IMR-90 (cell line): ENCODE data around the gene PPM1L. TPM values are rescaled to one million over a fixed set of nuclear protein-coding genes. Genes with fewer than 3 reads are reported as not detected.

Source experiments
- ATAC-seq: fragments of 200-7000 bp; cut with Tn5 transposase; 2 replicates; pipeline ENCODE4 v1.9.1; 2020; ENCODE audit warnings: low read depth, mild to moderate bottlenecking, moderate library complexity
- BruUV-seq: library from RNA; stranded (reverse); fragments of 400-500 nt; replicated peaks from 2 replicates; lab custom pipeline; 2021; lab: Mats Ljungman, UMichigan
- CTCF ChIA-PET: fragments of 300-600 bp; formaldehyde crosslinking; extraction: SDS; loops from one replicate; lab custom pipeline; 2021; ENCODE audit warnings: antibody characterized with exemption; lab: Yijun Ruan, JAX
- POLR2A ChIA-PET: fragments of 300-600 bp; sonication (Branson Sonifier 250); formaldehyde crosslinking; loops from one replicate; lab custom pipeline; 2022; ENCODE audit warnings: antibody characterized with exemption; ENCODE audit not compliant: unreplicated experiment; lab: Charles Lee
- DNase-seq: peaks from one replicate; pipeline ENCODE4 v3.0.0; 2013
- H2AFZ ChIP-seq: replicated peaks from 2 replicates; pipeline ENCODE3; 2013; ENCODE audit warnings: low read length, mild to moderate bottlenecking; ENCODE audit not compliant: poor library complexity
- H2AK5ac ChIP-seq: 2 replicates; pipeline ENCODE4 v1.6.1; 2013; ENCODE audit warnings: low read depth, low read length, inconsistent platforms
- H2AK9ac ChIP-seq: replicated peaks from 2 replicates; pipeline ENCODE3; 2013; ENCODE audit warnings: mild to moderate bottlenecking, low read depth, low read length, moderate library complexity; ENCODE audit not compliant: poor library complexity
- H2BK120ac ChIP-seq: 2 replicates; pipeline ENCODE4 v1.6.1; 2013; ENCODE audit warnings: low read depth, low read length, inconsistent platforms
- H2BK15ac ChIP-seq: 3 replicates; pipeline ENCODE4 v1.6.1; 2013; ENCODE audit warnings: low read depth, low read length, inconsistent platforms
- H2BK20ac ChIP-seq: 2 replicates; pipeline ENCODE4 v1.6.1; 2013; ENCODE audit warnings: low read depth, mild to moderate bottlenecking, inconsistent platforms, low read length, moderate library complexity
- H2BK5ac ChIP-seq: 2 replicates; pipeline ENCODE4 v1.6.1; 2013; ENCODE audit warnings: mild to moderate bottlenecking, low read depth, low read length, inconsistent platforms; ENCODE audit not compliant: poor library complexity, severe bottlenecking
- H3K14ac ChIP-seq: replicated peaks from 2 replicates; pipeline ENCODE4 v1.6.1; 2013; ENCODE audit warnings: low read depth, low read length, inconsistent platforms
- H3K18ac ChIP-seq: 2 replicates; pipeline ENCODE4 v1.6.1; 2013; ENCODE audit warnings: low read depth, low read length, control low read depth
- H3K23ac ChIP-seq: 2 replicates; pipeline ENCODE4 v1.6.1; 2013; ENCODE audit warnings: low read depth, low read length, inconsistent platforms
- H3K27ac ChIP-seq: 2 replicates; pipeline ENCODE4 v1.5.1; 2013; ENCODE audit warnings: mild to moderate bottlenecking, control low read depth, low read length; ENCODE audit not compliant: insufficient read depth
- H3K27me3 ChIP-seq: 2 replicates; pipeline ENCODE4 v1.6.1; 2013; ENCODE audit warnings: low read length; ENCODE audit not compliant: control insufficient read depth, insufficient read depth
- H3K36me3 ChIP-seq: 2 replicates; pipeline ENCODE4 v1.6.1; 2013; ENCODE audit warnings: low read length, mixed read lengths; ENCODE audit not compliant: control insufficient read depth, insufficient read depth
- H3K4ac ChIP-seq: 2 replicates; pipeline ENCODE4 v1.6.1; 2013; ENCODE audit warnings: low read depth, low read length, inconsistent platforms
- H3K4me1 ChIP-seq: 2 replicates; pipeline ENCODE4 v1.6.1; 2013; ENCODE audit warnings: low read length, mixed read lengths; ENCODE audit not compliant: control insufficient read depth, insufficient read depth
- H3K4me2 ChIP-seq: 2 replicates; pipeline ENCODE4 v1.6.1; 2013; ENCODE audit warnings: low read depth, mild to moderate bottlenecking, control low read depth, low read length, moderate library complexity
- H3K4me3 ChIP-seq: 2 replicates; pipeline ENCODE4 v1.5.1; 2013; ENCODE audit warnings: low read depth, mild to moderate bottlenecking, control low read depth, low read length, moderate library complexity; ENCODE audit not compliant: insufficient read depth
- H3K56ac ChIP-seq: 2 replicates; pipeline ENCODE4 v1.6.1; 2013; ENCODE audit warnings: low read length, inconsistent platforms; ENCODE audit not compliant: insufficient read depth; ENCODE audit errors: extremely low read depth
- H3K79me1 ChIP-seq, 2 experiments: 2 replicates each; pipeline ENCODE4 v1.6.1; 2013; ENCODE audit warnings: low read length in 2 of 2, inconsistent platforms in 1 of 2, low read depth in 1 of 2
- H3K9ac ChIP-seq: 2 replicates; pipeline ENCODE4 v1.6.1; 2013; ENCODE audit warnings: low read depth, low read length, control low read depth
- H3K9me1 ChIP-seq: 2 replicates; pipeline ENCODE4 v1.6.1; 2013; ENCODE audit warnings: low read length, inconsistent platforms; ENCODE audit not compliant: insufficient read depth
- H3K9me3 ChIP-seq: 2 replicates; pipeline ENCODE4 v1.6.1; 2013; ENCODE audit warnings: low read length; ENCODE audit not compliant: control insufficient read depth, insufficient read depth
- H4K20me1 ChIP-seq: 2 replicates; pipeline ENCODE4 v1.6.1; 2013; ENCODE audit warnings: low read length, inconsistent platforms; ENCODE audit not compliant: insufficient read depth
- H4K5ac ChIP-seq: 2 replicates; pipeline ENCODE4 v1.6.1; 2013; ENCODE audit warnings: mild to moderate bottlenecking, low read depth, low read length, control low read depth
- H4K8ac ChIP-seq, 2 experiments: 2 replicates each; pipeline ENCODE4 v1.6.1; 2013; ENCODE audit warnings: low read depth in 2 of 2, low read length in 2 of 2, control low read depth in 1 of 2, inconsistent platforms in 1 of 2
- H4K91ac ChIP-seq: 2 replicates; pipeline ENCODE4 v1.6.1; 2013; ENCODE audit warnings: low read depth, low read length, inconsistent platforms; ENCODE audit not compliant: insufficient read depth
- CEBPB ChIP-seq: IDR thresholded peaks from 2 replicates; pipeline ENCODE4 v1.6.1; 2012; ENCODE audit warnings: low read depth, low read length, improper control_type of control experiment
- CHD1 ChIP-seq: IDR thresholded peaks from 2 replicates; pipeline ENCODE4 v1.6.1; 2012; ENCODE audit warnings: low read depth, low read length, improper control_type of control experiment
- CTCF ChIP-seq: conservative IDR thresholded peaks from 2 replicates; pipeline ENCODE4 v1.5.1; 2012; ENCODE audit warnings: mild to moderate bottlenecking, low read depth, low read length, improper control_type of control experiment
- MAFK ChIP-seq: IDR thresholded peaks from 2 replicates; pipeline ENCODE4 v1.6.1; 2012; ENCODE audit warnings: low read depth, low read length, improper control_type of control experiment
- MXI1 ChIP-seq: IDR thresholded peaks from 2 replicates; pipeline ENCODE4 v1.6.1; 2012; ENCODE audit warnings: low read depth, mild to moderate bottlenecking, low read length, moderate library complexity, borderline replicate concordance
- RCOR1 ChIP-seq: IDR thresholded peaks from 2 replicates; pipeline ENCODE4 v1.6.1; 2012; ENCODE audit warnings: mild to moderate bottlenecking, low read length, improper control_type of control experiment; ENCODE audit not compliant: insufficient replicate concordance
- SMC3 ChIP-seq: fragments of 150-350 bp; IDR thresholded peaks from 2 replicates; pipeline ENCODE4 v1.6.1; 2016; ENCODE audit warnings: low read depth, mild to moderate bottlenecking, antibody characterized with exemption, low read length, moderate library complexity
- WGBS, 2 experiments: methylation state at CpG; one replicate each; pipeline versions ENCODE4 v1.1.5 to v1.1.7; 2013; ENCODE audit warnings: missing lambda C conversion rate in 2 of 2; ENCODE audit not compliant: insufficient read length in 1 of 2; ENCODE audit errors: extremely low coverage in 2 of 2; 5-methylcytosine and 5-hydroxymethylcytosine counted together
- dilution Hi-C: fragments of 300-500 bp; cut with HindIII; formaldehyde crosslinking; loops from one replicate; pipeline ENCODE4 v1.14.3; 2018; ENCODE audit warnings: low sequenced_read_pairs; ENCODE audit not compliant: unreplicated experiment
- in situ Hi-C: fragments of 300-500 bp; cut with MboI; formaldehyde crosslinking; loops from 3 replicates; pipeline ENCODE4 v1.14.3; 2019; ENCODE audit warnings: low sequenced_read_pairs, inconsistent platforms, mixed read lengths
- intact Hi-C: fragments of 100-400 bp; cut with micrococcal nuclease; formaldehyde crosslinking; loops from 2 replicates; pipeline ENCODE4 v1.10.0; 2022
- polyA plus RNA-seq, 3 experiments: library from polyadenylated mRNA; depleted of rRNA; stranded (reverse); fragments of >200 nt; gene quantifications; 2 replicates each; pipeline ENCODE4 v1.2.3, GENCODE V29; 2012; ENCODE audit warnings: low replicate concordance in 1 of 3
- total RNA-seq: library from RNA; depleted of rRNA; stranded (reverse); fragments of >200 nt; gene quantifications from 2 replicates; pipeline ENCODE4 v1.2.3, GENCODE V29; 2012

PPM1L gene
- total and polyA plus RNA-seq, 2 of the 4 experiments (the other 2 are of a cell fraction) = 0.14 to 0.18 TPM

GRCh38 chr3:160876643-160877042 is 120.6 kb downstream of the PPM1L start:
- Histone ChIP-seq H3K56ac (no peak overlapping the region), H3K4ac (no peak overlapping the region), H4K5ac (no peak overlapping the region), H2BK15ac (no peak overlapping the region), H2BK20ac (no peak overlapping the region), H2BK5ac (no peak overlapping the region), H3K23ac (no peak overlapping the region), H4K91ac (no peak overlapping the region), H4K8ac (no peak overlapping the region), H3K9me3 (no peaks in the 10 kb centered on the region), H3K4me2 (no peak overlapping the region), H3K14ac (no peak overlapping the region), H3K9ac (no peak overlapping the region), H3K36me3 (no peaks in the 10 kb centered on the region), H3K79me1 (no peaks in the 10 kb centered on the region), H2AFZ (no peak overlapping the region), H2AK5ac (no peak overlapping the region), H2BK120ac (no peak overlapping the region), H2AK9ac (no peak overlapping the region), H4K20me1 (no peaks in the 10 kb centered on the region), H3K4me1 (no peaks in the 10 kb centered on the region), H3K9me1 (no peaks in the 10 kb centered on the region), H3K27me3 (no peaks in the 10 kb centered on the region), H3K27ac (no peak overlapping the region), H3K18ac (no peak overlapping the region), H3K4me3 (no peak overlapping the region)
- no TSS peak for BruUV-seq
- WGBS, 2 experiments = no CpG with 5 or more reads among the region's 2 CpGs
- in situ Hi-C loops (no loop called here), dilution Hi-C loops (no loop called here), intact Hi-C loops (no loop called here)
- TF ChIP-seq SMC3 = no peak
- no peak for TF ChIP-seq CHD1
- no peak for TF ChIP-seq CTCF
- no peak for TF ChIP-seq CEBPB
- no peak for TF ChIP-seq RCOR1
- TF ChIP-seq MAFK = no peak
- no peak for TF ChIP-seq MXI1
- ChIA-PET CTCF (no interaction called here), POLR2A (no interaction called here)
- ATAC-seq (no peak), DNase-seq (no peak)
